Hematopoietic multipotent progenitor cell treated with erythropoietin and hydrocortisone succinate and interleukin-3 and kit ligand, for 8 days (in vitro differentiated cells): Measurements from ENCODE around the gene ZNF275.
A peak's percentile ranks its signal among the peaks of the same experiment; 100 is the strongest.
"Not testable (repeated sequence)": the region's sequence is repeated elsewhere in the genome, so short reads cannot be mapped to it uniquely, and the experiment has no call there.

Experiments used
- DNase-seq: peaks from one replicate; pipeline ENCODE4 v3.0.0-alpha.2; 2015

Gene ZNF275

GRCh38 chrX:153361781-153362397 lies 27.9 kb downstream of the ZNF275 start:
- DNase-seq, result no peak

GRCh38 chrX:153365670-153366069 lies 31.7 kb downstream of the ZNF275 start:
- DNase-seq, result no peak

- DNase-seq, result no peak
These were observed 32.2 kb downstream of the ZNF275 start for GRCh38 chrX:153366119-153366518.

GRCh38 chrX:153366878-153367538 lies 33.1 kb downstream of the ZNF275 start:
- DNase-seq, result no peak

- no peak for DNase-seq
These were observed 36.5 kb downstream of the ZNF275 start for GRCh38 chrX:153370293-153371055.

- no peak for DNase-seq
These were observed 37.3 kb downstream of the ZNF275 start for GRCh38 chrX:153371256-153371655.

GRCh38 chrX:153372949-153373348 lies 39.0 kb downstream of the ZNF275 start:
- DNase-seq, result no peak

- DNase-seq, result no peak
These were observed 40.5 kb downstream of the ZNF275 start for GRCh38 chrX:153374426-153374825.

- no peak for DNase-seq
These were observed 41.6 kb downstream of the ZNF275 start for GRCh38 chrX:153375571-153375970.

- DNase-seq, result no peak
These were observed 43.8 kb downstream of the ZNF275 start for GRCh38 chrX:153377727-153378126.

- DNase-seq, result no peak
These were observed 44.7 kb downstream of the ZNF275 start for GRCh38 chrX:153378607-153379006.

- DNase-seq, result no peak
These were observed 45.6 kb downstream of the ZNF275 start for GRCh38 chrX:153379508-153379907.

- peak; percentile 19 for DNase-seq
These were observed 46.1 kb downstream of the ZNF275 start for GRCh38 chrX:153379971-153380581.

- no peak for DNase-seq
These were observed 46.7 kb downstream of the ZNF275 start for GRCh38 chrX:153380691-153381090.

- peak; percentile 50 for DNase-seq
These were observed 48.0 kb downstream of the ZNF275 start for GRCh38 chrX:153381684-153382532.

GRCh38 chrX:153382563-153383482 lies 48.9 kb downstream of the ZNF275 start:
- DNase-seq, result no peak

- no peak for DNase-seq
These were observed 50.4 kb downstream of the ZNF275 start for GRCh38 chrX:153384390-153384789.

- DNase-seq, result not testable (repeated sequence)
These were observed 51.0 kb downstream of the ZNF275 start for GRCh38 chrX:153384973-153385372.

- no peak for DNase-seq
These were observed 52.1 kb downstream of the ZNF275 start for GRCh38 chrX:153386097-153386496.

GRCh38 chrX:153387345-153387744 lies 53.4 kb downstream of the ZNF275 start:
- no peak for DNase-seq

GRCh38 chrX:153387987-153388721 lies 54.2 kb downstream of the ZNF275 start:
- no peak for DNase-seq
